H1 (cell line): ENCODE measurements around the gene URB2. TPM values are rescaled to one million over a fixed set of nuclear protein-coding genes. Genes with fewer than 3 reads are reported as not detected.

Experiments
- CTCF ChIA-PET: fragments of 300-600 bp; sonication (Branson Sonifier 250); formaldehyde crosslinking; loops from one replicate; lab custom pipeline; 2021; ENCODE audit not compliant: partially characterized antibody; lab: Charles Lee
- POLR2A ChIA-PET: fragments of 300-600 bp; sonication (Branson Sonifier 250); formaldehyde crosslinking; loops from one replicate; lab custom pipeline; 2021; ENCODE audit warnings: inconsistent platforms; ENCODE audit not compliant: partially characterized antibody; lab: Charles Lee
- DNase-seq, 2 experiments: peaks; one replicate each; pipeline versions ENCODE4 v3.0.0 to v3.0.0-alpha.2; 2010 to 2022; ENCODE audit warnings: low spot score in 2 of 2, low read depth in 1 of 2, mixed read lengths in 1 of 2
- FAIRE-seq: peaks from 2 replicates; lab custom pipeline; 2011; peaks lifted over from hg19 to GRCh38; lab: Jason Lieb, UNC
- H2AFZ ChIP-seq: 2 replicates; pipeline ENCODE4 v1.8.1; 2012; ENCODE audit warnings: low read length, inconsistent platforms
- H2AK5ac ChIP-seq: 2 replicates; pipeline ENCODE4 v1.6.1; 2013; ENCODE audit warnings: low read depth, low read length
- H2BK120ac ChIP-seq: replicated peaks from 2 replicates; pipeline ENCODE3; 2013; ENCODE audit warnings: low read depth, low read length, inconsistent platforms
- H2BK12ac ChIP-seq: 2 replicates; pipeline ENCODE4 v1.6.1; 2013; ENCODE audit warnings: low read depth, low read length
- H2BK15ac ChIP-seq: 2 replicates; pipeline ENCODE4 v1.6.1; 2013; ENCODE audit warnings: low read length
- H2BK20ac ChIP-seq: 2 replicates; pipeline ENCODE4 v1.6.1; 2013; ENCODE audit warnings: low read length
- H2BK5ac ChIP-seq: 2 replicates; pipeline ENCODE4 v1.6.1; 2013; ENCODE audit warnings: low read depth, low read length
- H3K14ac ChIP-seq: 2 replicates; pipeline ENCODE4 v1.6.1; 2013; ENCODE audit warnings: inconsistent platforms; ENCODE audit not compliant: insufficient read length
- H3K18ac ChIP-seq: 2 replicates; pipeline ENCODE4 v1.6.1; 2013; ENCODE audit warnings: low read length; ENCODE audit errors: extremely low read depth
- H3K23ac ChIP-seq: 2 replicates; pipeline ENCODE4 v1.6.1; 2013; ENCODE audit warnings: inconsistent platforms; ENCODE audit not compliant: insufficient read length
- H3K23me2 ChIP-seq: 2 replicates; pipeline ENCODE4 v1.6.1; 2013; ENCODE audit warnings: low read depth, low read length
- H3K27ac ChIP-seq: 2 replicates; pipeline ENCODE4 v1.6.1; 2011; ENCODE audit warnings: low read depth, low read length, inconsistent platforms
- H3K27me3 ChIP-seq, 4 experiments: replicated peaks in 1 of 4; 1 replicate in 1 of 4; 2 replicates in 3 of 4; pipeline versions ENCODE4 v1.6.1 to v1.8.1; 2011 to 2013; ENCODE audit warnings: low read length in 3 of 4, mild to moderate bottlenecking in 3 of 4, inconsistent platforms in 2 of 4, mixed read lengths in 2 of 4, moderate library complexity in 1 of 4; ENCODE audit not compliant: control insufficient read depth in 3 of 4, insufficient read depth in 3 of 4; ENCODE audit errors: extremely low read depth in 1 of 4
- H3K36me3 ChIP-seq, 4 experiments: 2 replicates each; pipeline versions ENCODE4 v1.6.1 to v1.8.1; 2011 to 2013; ENCODE audit warnings: mild to moderate bottlenecking in 4 of 4, low read length in 3 of 4, moderate library complexity in 2 of 4, control low read depth in 1 of 4, inconsistent platforms in 1 of 4; ENCODE audit not compliant: insufficient read depth in 4 of 4, control insufficient read depth in 2 of 4
- H3K4ac ChIP-seq: replicated peaks from 2 replicates; pipeline ENCODE3; 2013; ENCODE audit warnings: low read length, low read depth, mixed read lengths, inconsistent platforms; ENCODE audit not compliant: insufficient read length
- H3K4me1 ChIP-seq, 4 experiments: replicated peaks in 1 of 4; 1 replicate in 1 of 4; 2 replicates in 3 of 4; pipeline versions ENCODE4 v1.6.1 to v1.8.1; 2011 to 2013; ENCODE audit warnings: low read length in 3 of 4, inconsistent platforms in 2 of 4, mixed read lengths in 1 of 4; ENCODE audit not compliant: insufficient read depth in 4 of 4, control insufficient read depth in 3 of 4
- H3K4me2 ChIP-seq, 2 experiments: 2 replicates each; pipeline versions ENCODE4 v1.6.1 to v1.8.1; 2011 to 2013; ENCODE audit warnings: low read depth in 2 of 2, low read length in 2 of 2, control low read depth in 1 of 2, inconsistent platforms in 1 of 2, mild to moderate bottlenecking in 1 of 2; ENCODE audit not compliant: insufficient read depth in 1 of 2
- H3K4me3 ChIP-seq, 4 experiments: fragments of 200-600, 300-600 bp in 1 of 4; sonication (generic), shearing (Covaris generic), sonication (Bioruptor Twin) in 1 of 4; 2 replicates each; pipeline versions ENCODE4 v1.5.1 to v1.8.1; 2011 to 2016; ENCODE audit warnings: low read length in 4 of 4, low read depth in 3 of 4, control low read depth in 2 of 4, inconsistent platforms in 2 of 4, mild to moderate bottlenecking in 2 of 4, mixed read lengths in 1 of 4, moderate library complexity in 1 of 4; ENCODE audit not compliant: insufficient read depth in 2 of 4; ENCODE audit errors: extremely low read depth in 1 of 4
- H3K56ac ChIP-seq: replicated peaks from 2 replicates; pipeline ENCODE3; 2013; ENCODE audit warnings: low read depth, mild to moderate bottlenecking, mixed read lengths, low read length, inconsistent platforms; ENCODE audit not compliant: insufficient read length
- H3K79me1 ChIP-seq: 2 replicates; pipeline ENCODE4 v1.6.1; 2013; ENCODE audit warnings: low read depth, low read length, control low read depth
- H3K79me2 ChIP-seq, 2 experiments: 2 replicates each; pipeline versions ENCODE4 v1.6.1 to v1.8.1; 2012 to 2013; ENCODE audit warnings: low read length in 2 of 2, mild to moderate bottlenecking in 2 of 2, inconsistent platforms in 1 of 2; ENCODE audit not compliant: insufficient read depth in 2 of 2, control insufficient read depth in 1 of 2
- H3K9ac ChIP-seq, 4 experiments: replicated peaks in 1 of 4; 1 replicate in 1 of 4; 2 replicates in 3 of 4; pipeline versions ENCODE4 v1.6.1 to v1.8.1; 2011 to 2013; ENCODE audit warnings: low read depth in 3 of 4, low read length in 3 of 4, control low read depth in 2 of 4, mild to moderate bottlenecking in 2 of 4, moderate library complexity in 2 of 4, inconsistent platforms in 1 of 4; ENCODE audit errors: extremely low read depth in 1 of 4
- H3K9me3 ChIP-seq, 2 experiments: 2 replicates each; pipeline versions ENCODE4 v1.6.1 to v1.8.1; 2012 to 2013; ENCODE audit warnings: mild to moderate bottlenecking in 2 of 2, moderate library complexity in 2 of 2, control low read depth in 1 of 2, inconsistent platforms in 1 of 2, low read depth in 1 of 2, low read length in 1 of 2, mixed read lengths in 1 of 2; ENCODE audit not compliant: insufficient read depth in 2 of 2
- H4K20me1 ChIP-seq, 2 experiments: replicated peaks in 1 of 2; 2 replicates each; pipeline versions ENCODE3 to v1.8.1; 2011 to 2013; ENCODE audit warnings: inconsistent platforms in 2 of 2, low read length in 2 of 2, mild to moderate bottlenecking in 1 of 2; ENCODE audit not compliant: insufficient read depth in 2 of 2, control insufficient read depth in 1 of 2
- H4K5ac ChIP-seq: 2 replicates; pipeline ENCODE4 v1.6.1; 2013; ENCODE audit warnings: low read length, low read depth, mixed read lengths, inconsistent platforms; ENCODE audit not compliant: insufficient read length
- H4K8ac ChIP-seq: 2 replicates; pipeline ENCODE4 v1.8.0; 2013; ENCODE audit warnings: mild to moderate bottlenecking, moderate library complexity, low read length, inconsistent platforms; ENCODE audit not compliant: insufficient read depth; ENCODE audit errors: extremely low read depth
- H4K91ac ChIP-seq: replicated peaks from 2 replicates; pipeline ENCODE3; 2013; ENCODE audit warnings: low read length, mixed read lengths, inconsistent platforms; ENCODE audit not compliant: insufficient read length
- PHF8 ChIP-seq: fragments of 200-600 bp; sonication (generic); conservative IDR thresholded peaks from 2 replicates; pipeline ENCODE4 v1.7.1; 2012; ENCODE audit warnings: low read depth, mild to moderate bottlenecking, inconsistent platforms, low read length, moderate library complexity
- SIX5 ChIP-seq: IDR thresholded peaks from 2 replicates; pipeline ENCODE4 v1.6.1; 2011; ENCODE audit warnings: mild to moderate bottlenecking, low read depth, low read length
- SRF ChIP-seq: IDR thresholded peaks from 2 replicates; pipeline ENCODE4 v1.6.1; 2011; ENCODE audit warnings: mild to moderate bottlenecking, low read depth, low read length, moderate library complexity
- TBP ChIP-seq: IDR thresholded peaks from 2 replicates; pipeline ENCODE4 v1.6.1; 2011; ENCODE audit warnings: low read depth, low read length, improper control_type of control experiment
- ZNF274 ChIP-seq: IDR thresholded peaks from 2 replicates; pipeline ENCODE4 v1.7.0; 2012; ENCODE audit warnings: low read length, borderline replicate concordance; ENCODE audit errors: extremely low read depth
- WGBS, 2 experiments: shearing (Covaris generic) in 1 of 2; methylation state at CpG; one replicate each; pipeline versions ENCODE4 v1.1.6 to v1.1.7; 2013 to 2015; ENCODE audit warnings: low lambda C conversion rate in 2 of 2, mixed read lengths in 2 of 2, inconsistent platforms in 1 of 2, low coverage in 1 of 2, missing lambda C conversion rate in 1 of 2; ENCODE audit not compliant: insufficient replicate concordance in 2 of 2, insufficient coverage in 1 of 2, insufficient read length in 1 of 2; ENCODE audit errors: extremely low coverage in 1 of 2, missing lambda C conversion rate in 1 of 2; 5-methylcytosine and 5-hydroxymethylcytosine counted together
- polyA plus RNA-seq, 7 experiments: library from polyadenylated mRNA; depleted of rRNA in 3 of 7; stranded (reverse) in 5 of 7; unstranded in 2 of 7; fragments of >200 nt in 5 of 7; fragments of 200-250 nt in 2 of 7; gene quantifications; 1 replicate in 5 of 7; 2 replicates in 1 of 7; 4 replicates in 1 of 7; pipeline versions ENCODE4 v1.2.1 to v1.2.3, GENCODE V29; 2011 to 2013; ENCODE audit warnings: missing spikeins in 2 of 7, mixed read lengths in 2 of 7
- total RNA-seq: library from RNA; stranded (reverse); fragmentation: NEBNext Ultra II Directional; extraction: Animal tissue kit (Norgen Biotek cat#: 25700); gene quantifications from 2 replicates; pipeline ENCODE4 v1.2.1, GENCODE V29; 2021
- TF ChIP-seq, protein P1 (sequence below), 3 experiments: IDR thresholded peaks; 1 replicate in 2 of 3; 2 replicates in 1 of 3; pipeline versions ENCODE4 v1.5.1 to v1.6.1; 2011; ENCODE audit warnings: low read length in 3 of 3, mild to moderate bottlenecking in 3 of 3, inconsistent platforms in 2 of 3, low read depth in 1 of 3, moderate library complexity in 1 of 3; ENCODE audit not compliant: insufficient read depth in 1 of 3; ENCODE audit errors: control extremely low read depth in 1 of 3

Gene URB2
- total and polyA plus RNA-seq, 2 of the 8 experiments (the other 6 are each of a cell fraction or from before 2014, with no cell fraction given): 13.7 to 33.0 TPM

DNA sequence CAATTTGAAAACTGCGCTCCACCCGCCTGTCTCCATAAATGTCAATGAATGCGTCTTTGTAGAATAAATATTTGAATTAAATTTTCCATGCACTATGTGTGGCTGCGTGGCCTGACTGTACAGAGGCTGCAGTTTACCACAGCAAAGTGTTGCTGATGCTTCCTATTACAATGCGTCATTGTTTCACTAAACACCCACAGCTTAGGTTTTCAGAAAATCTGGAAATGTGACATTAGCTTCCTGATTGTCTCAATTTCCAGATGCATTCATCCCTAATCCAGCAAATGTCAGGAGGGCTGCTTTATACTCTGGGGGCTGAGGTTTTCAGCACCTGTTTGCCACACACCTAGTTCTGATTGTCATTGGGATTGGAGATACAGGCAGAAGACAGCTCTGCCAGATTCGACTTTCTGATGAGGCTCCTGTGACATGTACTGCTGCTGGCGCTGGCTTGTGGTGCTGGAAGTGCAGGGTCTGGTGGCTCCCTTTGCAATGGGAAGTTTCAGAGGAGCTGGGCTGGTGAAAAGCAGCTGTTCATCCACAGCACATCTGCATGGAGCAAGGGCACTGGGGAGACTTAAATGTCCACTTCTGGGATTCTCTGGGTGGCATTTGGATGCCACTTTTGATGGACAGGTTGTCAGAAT, 40.0 kb downstream of the URB2 start:
- Histone ChIP-seq H3K4me1 (peaks cover 0 to under 1% (median 0%) of the 10 kb centered on the region in 4 experiments; a peak in 2 of 7 replicates), H2AFZ (no peak overlapping the region), H3K9me3 (no peaks in the 10 kb centered on the region), H3K56ac (no peak overlapping the region), H3K23me2 (no peaks in the 10 kb centered on the region; the same call in 1 of the 2 replicates), H3K36me3 (peaks cover 0 to 6% (median 2%) of the 10 kb centered on the region in 4 experiments; a peak in 5 of 8 replicates), H3K4me3 (no peak overlapping the region), H2BK120ac (no peak overlapping the region), H3K4ac (no peak overlapping the region), H3K79me2 (no peaks in the 10 kb centered on the region), H2BK5ac (no peak overlapping the region), H4K8ac (no peak overlapping the region), H3K14ac (no peak overlapping the region), H3K9ac (no peak overlapping the region), H3K27me3 (no peaks in the 10 kb centered on the region), H3K27ac (no peak overlapping the region), H2BK20ac (no peak overlapping the region), H4K5ac (no peak overlapping the region), H3K4me2 (no peak overlapping the region), H3K79me1 (no peaks in the 10 kb centered on the region), H3K23ac (no peak overlapping the region), H2BK12ac (no peak overlapping the region), H2BK15ac (no peak overlapping the region), H4K20me1 (no peaks in the 10 kb centered on the region), H2AK5ac (no peak overlapping the region), H4K91ac (no peak overlapping the region), H3K18ac (no peak overlapping the region)
- DNase-seq: no peak
- 92% methylated on average over 7 of the region's 7 CpGs; no CpG with 5 or more reads in 1 of the 2 experiments for WGBS, 2 experiments
- CTCF ChIA-PET: interaction anchor here (1.2 to 1.6 kb wide), 3 partner anchors 107 to 643 kb away, joined by 3 to 4 read pairs (median 3); no protein-coding TSS in a partner anchor
- POLR2A ChIA-PET: no interaction called here
- FAIRE-seq: no peak
- TF ChIP-seq SIX5 (no peak), SRF (no peak), TBP (no peak), PHF8 (no peak), ZNF274 (no peak)
- TF ChIP-seq, protein P1, sequence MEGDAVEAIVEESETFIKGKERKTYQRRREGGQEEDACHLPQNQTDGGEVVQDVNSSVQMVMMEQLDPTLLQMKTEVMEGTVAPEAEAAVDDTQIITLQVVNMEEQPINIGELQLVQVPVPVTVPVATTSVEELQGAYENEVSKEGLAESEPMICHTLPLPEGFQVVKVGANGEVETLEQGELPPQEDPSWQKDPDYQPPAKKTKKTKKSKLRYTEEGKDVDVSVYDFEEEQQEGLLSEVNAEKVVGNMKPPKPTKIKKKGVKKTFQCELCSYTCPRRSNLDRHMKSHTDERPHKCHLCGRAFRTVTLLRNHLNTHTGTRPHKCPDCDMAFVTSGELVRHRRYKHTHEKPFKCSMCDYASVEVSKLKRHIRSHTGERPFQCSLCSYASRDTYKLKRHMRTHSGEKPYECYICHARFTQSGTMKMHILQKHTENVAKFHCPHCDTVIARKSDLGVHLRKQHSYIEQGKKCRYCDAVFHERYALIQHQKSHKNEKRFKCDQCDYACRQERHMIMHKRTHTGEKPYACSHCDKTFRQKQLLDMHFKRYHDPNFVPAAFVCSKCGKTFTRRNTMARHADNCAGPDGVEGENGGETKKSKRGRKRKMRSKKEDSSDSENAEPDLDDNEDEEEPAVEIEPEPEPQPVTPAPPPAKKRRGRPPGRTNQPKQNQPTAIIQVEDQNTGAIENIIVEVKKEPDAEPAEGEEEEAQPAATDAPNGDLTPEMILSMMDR (IDR thresholded peaks at IDR 0.05; ENCODE audit: control extremely low read depth in 1 of 3, insufficient read depth in 1 of 3, low read depth in 1 of 3, low read length in 3 of 3): no peak
